Upper lobe of right lung (tissue), 1 donor: Measurements from ENCODE around the gene LARP1. TPM values are rescaled to one million over a fixed set of nuclear protein-coding genes. Genes with fewer than 3 reads are reported as not detected.

Source experiments
- ATAC-seq: fragments of 200-7000 bp; cut with Tn5 transposase; one replicate; pipeline ENCODE4 v1.9.1; 2020; ENCODE audit warnings: mild to moderate bottlenecking, moderate library complexity
- DNase-seq: peaks from one replicate; pipeline ENCODE4 v3.0.0-alpha.2; 2020
- H3K27ac ChIP-seq: fragments of 200-600 bp; one replicate; pipeline ENCODE4 v1.8.0; 2022
- H3K27me3 ChIP-seq: fragments of 200-600 bp; one replicate; pipeline ENCODE4 v1.8.0; 2022; ENCODE audit warnings: mild to moderate bottlenecking
- H3K36me3 ChIP-seq: fragments of 200-600 bp; one replicate; pipeline ENCODE4 v1.8.0; 2022
- H3K4me1 ChIP-seq: fragments of 200-600 bp; one replicate; pipeline ENCODE4 v1.8.0; 2022
- H3K4me3 ChIP-seq: fragments of 200-600 bp; one replicate; pipeline ENCODE4 v1.8.0; 2022; ENCODE audit warnings: mild to moderate bottlenecking
- H3K9me3 ChIP-seq: fragments of 200-600 bp; one replicate; pipeline ENCODE4 v1.8.0; 2022
- intact Hi-C: fragments of 100-400 bp; cut with DNase I; formaldehyde crosslinking; loops from one replicate; pipeline ENCODE4 v1.11.0; 2022
- total RNA-seq: library from RNA; stranded (reverse); fragmentation: NEBNext Ultra II Directional; extraction: Animal tissue kit (Norgen Biotek cat#: 25700); gene quantifications from one replicate; pipeline ENCODE4 v1.2.1, GENCODE V29; 2021
- TF ChIP-seq, protein P1 (sequence below): fragments of 200-600 bp; IDR thresholded peaks from one replicate; pipeline ENCODE4 v1.8.0; 2022; ENCODE audit warnings: antibody characterized with exemption
- donor health status: DM: no; HTN: yes; CAD: no; lungs with severe emphysema.

Gene LARP1
- total RNA-seq, 1 donor from 2014 or later, result 151 TPM

DNA sequence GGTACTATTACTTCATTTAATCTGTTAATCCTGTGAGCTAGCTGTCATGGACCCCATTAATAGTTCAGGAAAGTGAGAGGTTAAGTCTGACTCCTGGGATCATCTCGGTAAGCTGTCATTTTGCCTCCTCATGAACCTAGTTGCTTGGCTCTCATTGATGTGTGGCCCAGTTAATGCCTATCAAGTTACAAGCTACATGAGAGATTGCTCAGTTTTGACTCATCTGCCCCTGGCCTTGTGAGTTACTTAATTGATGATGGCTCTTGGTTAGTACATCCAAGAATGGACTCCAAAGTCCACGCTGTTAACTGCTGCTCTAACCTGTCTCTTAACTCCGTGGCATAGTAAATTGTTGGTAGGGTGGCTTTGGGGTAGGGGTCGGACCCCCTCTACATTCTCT is 23.9 kb downstream of the LARP1 start:
- H3K27ac ChIP-seq, result no peak overlapping the region
- no peak overlapping the region for H3K4me3 ChIP-seq
- no peaks in the 10 kb centered on the region for H3K27me3 ChIP-seq
- H3K4me1 ChIP-seq, result peaks cover 49% of the 10 kb centered on the region
- TF ChIP-seq, protein P1, sequence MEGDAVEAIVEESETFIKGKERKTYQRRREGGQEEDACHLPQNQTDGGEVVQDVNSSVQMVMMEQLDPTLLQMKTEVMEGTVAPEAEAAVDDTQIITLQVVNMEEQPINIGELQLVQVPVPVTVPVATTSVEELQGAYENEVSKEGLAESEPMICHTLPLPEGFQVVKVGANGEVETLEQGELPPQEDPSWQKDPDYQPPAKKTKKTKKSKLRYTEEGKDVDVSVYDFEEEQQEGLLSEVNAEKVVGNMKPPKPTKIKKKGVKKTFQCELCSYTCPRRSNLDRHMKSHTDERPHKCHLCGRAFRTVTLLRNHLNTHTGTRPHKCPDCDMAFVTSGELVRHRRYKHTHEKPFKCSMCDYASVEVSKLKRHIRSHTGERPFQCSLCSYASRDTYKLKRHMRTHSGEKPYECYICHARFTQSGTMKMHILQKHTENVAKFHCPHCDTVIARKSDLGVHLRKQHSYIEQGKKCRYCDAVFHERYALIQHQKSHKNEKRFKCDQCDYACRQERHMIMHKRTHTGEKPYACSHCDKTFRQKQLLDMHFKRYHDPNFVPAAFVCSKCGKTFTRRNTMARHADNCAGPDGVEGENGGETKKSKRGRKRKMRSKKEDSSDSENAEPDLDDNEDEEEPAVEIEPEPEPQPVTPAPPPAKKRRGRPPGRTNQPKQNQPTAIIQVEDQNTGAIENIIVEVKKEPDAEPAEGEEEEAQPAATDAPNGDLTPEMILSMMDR, result no peak
- ATAC-seq (no peak), DNase-seq (no peak)
- no peaks in the 10 kb centered on the region for H3K36me3 ChIP-seq
- intact Hi-C loops, result no loop called here
- no peaks in the 10 kb centered on the region for H3K9me3 ChIP-seq

DNA sequence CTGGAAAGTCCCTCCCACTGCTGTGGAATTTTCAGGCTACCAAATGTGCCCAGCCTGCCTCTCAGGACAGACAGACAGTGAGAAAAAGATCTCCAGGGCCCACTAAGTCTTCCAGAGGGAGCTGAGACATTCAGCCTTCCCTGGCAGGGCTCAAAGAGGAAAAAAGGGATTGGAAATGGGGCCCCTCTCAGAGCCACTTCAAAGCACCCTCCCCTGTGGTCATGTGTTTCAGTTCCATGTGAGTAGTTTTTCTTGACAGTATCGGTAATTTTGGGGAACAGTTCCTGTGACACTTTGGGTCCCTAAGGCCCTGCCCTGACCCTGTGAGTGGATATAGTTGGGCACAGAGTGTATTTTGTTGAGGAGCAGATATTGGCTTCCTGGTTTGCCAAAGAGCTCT is 25.0 kb downstream of the LARP1 start:
- no peak overlapping the region for H3K27ac ChIP-seq
- no peaks in the 10 kb centered on the region for H3K36me3 ChIP-seq
- no peaks in the 10 kb centered on the region for H3K9me3 ChIP-seq
- intact Hi-C loops, result no loop called here
- TF ChIP-seq, protein P1, result no peak
- no peak overlapping the region for H3K4me3 ChIP-seq
- DNase-seq (no peak), ATAC-seq (no peak)
- no peaks in the 10 kb centered on the region for H3K27me3 ChIP-seq
- peaks cover 56% of the 10 kb centered on the region for H3K4me1 ChIP-seq

DNA sequence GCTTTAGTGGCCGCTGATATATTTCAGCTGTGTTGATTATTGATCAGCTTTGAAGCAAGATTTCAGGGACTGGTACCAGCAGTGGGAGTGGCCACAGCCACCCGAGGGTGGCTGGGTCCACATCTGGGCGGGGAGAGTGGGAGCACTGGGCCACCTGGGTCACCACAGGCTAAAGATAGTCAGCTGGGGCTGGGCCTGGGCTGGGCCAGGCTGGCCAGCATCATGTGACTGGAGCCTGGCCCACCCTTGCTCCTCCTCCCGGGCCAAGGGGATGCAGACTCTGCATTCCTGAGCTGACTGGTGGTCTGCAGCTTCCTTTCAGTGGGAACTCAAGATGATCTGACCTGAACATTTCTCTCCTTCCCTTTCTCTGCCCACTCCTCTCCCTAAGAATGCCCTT is 27.1 kb downstream of the LARP1 start:
- no peak overlapping the region for H3K27ac ChIP-seq
- no peaks in the 10 kb centered on the region for H3K36me3 ChIP-seq
- intact Hi-C loops, result no loop called here
- TF ChIP-seq, protein P1, result no peak
- ATAC-seq, result peak; percentile 32
- H3K4me3 ChIP-seq, result no peak overlapping the region
- no peaks in the 10 kb centered on the region for H3K9me3 ChIP-seq
- DNase-seq, result no peak
- H3K27me3 ChIP-seq, result no peaks in the 10 kb centered on the region
- H3K4me1 ChIP-seq, result peaks cover 62% of the 10 kb centered on the region

DNA sequence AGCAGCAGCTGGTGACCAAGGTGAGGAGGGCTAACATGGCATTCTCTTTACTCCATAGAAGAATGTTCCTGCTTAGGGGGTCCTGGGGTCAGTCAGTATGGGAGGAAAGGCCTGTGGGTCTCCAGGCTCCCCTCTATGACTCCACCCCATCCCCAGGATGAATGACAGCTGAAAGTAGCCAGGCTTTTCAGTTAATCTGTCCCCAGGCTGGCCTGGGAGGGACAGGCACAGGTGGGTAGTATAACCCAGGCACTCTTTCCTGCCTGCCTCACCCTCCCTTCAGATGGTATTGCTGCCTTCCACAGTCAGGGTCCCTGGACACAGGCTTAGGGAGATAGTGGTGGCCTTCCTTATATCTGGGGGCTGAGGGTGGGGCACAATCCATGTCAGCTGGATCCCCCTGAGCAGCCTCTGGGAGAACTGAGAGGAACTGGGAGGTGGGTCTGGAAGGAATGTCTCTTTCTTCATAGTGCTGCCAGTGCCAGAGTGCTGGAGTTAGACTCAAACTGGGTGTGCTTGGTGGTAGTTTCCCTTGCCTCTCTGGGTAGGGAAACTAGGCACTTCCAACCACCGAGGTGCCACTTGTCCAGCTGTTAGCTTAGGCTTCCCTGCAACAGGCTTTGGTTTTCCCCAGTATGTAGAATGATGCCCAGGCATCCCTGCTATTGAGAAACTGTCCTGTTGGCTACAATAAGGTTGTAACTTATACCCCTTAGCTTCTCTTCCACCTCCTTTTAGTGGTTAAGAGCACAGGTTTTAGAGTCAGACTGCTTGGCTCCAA is 27.8 kb downstream of the LARP1 start:
- DNase-seq, result no peak
- intact Hi-C loops, result no loop called here
- Histone ChIP-seq H3K4me1 (peaks cover 67% of the 10 kb centered on the region), H3K36me3 (no peaks in the 10 kb centered on the region), H3K27ac (peak overlapping the region; percentile 17), H3K27me3 (no peaks in the 10 kb centered on the region), H3K4me3 (no peak overlapping the region), H3K9me3 (no peaks in the 10 kb centered on the region)
- TF ChIP-seq, protein P1, result no peak
- ATAC-seq, result no peak

DNA sequence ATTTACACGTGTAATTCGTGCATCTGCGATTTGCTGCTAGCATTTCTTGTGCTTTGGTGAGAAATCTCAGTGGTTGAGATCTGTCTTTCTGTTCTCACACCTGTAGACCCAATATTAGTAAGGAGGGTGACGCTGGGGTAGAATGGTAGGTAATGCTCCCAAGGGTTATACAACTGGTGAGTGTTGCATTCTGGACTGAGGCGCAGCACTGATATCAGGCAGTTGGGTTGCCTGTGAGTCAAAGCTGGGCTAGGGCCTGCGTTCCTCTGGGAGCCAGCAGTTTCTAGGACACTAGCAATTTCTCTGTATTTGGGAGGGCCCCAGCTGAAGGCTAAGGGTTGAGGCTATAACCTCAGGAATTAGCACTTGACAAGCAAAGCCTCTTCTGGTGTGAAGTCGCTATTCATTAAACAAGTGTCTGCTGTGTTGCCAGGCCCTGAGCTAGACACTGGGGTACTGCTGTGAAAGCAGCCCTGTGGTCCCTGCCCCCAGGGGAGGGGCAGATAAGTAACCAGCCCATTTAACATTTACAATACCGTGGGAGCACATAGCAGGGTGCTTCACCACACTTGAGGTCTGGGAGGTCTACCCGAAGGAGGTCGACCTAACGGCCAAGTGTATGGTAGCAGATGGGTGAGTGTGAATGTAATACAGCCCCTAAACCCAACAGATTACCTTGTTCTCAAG is 28.7 kb downstream of the LARP1 start:
- no peak overlapping the region for H3K4me3 ChIP-seq
- TF ChIP-seq, protein P1, result no peak
- peaks cover 65% of the 10 kb centered on the region for H3K4me1 ChIP-seq
- DNase-seq (no peak), ATAC-seq (peak; percentile 35)
- H3K27me3 ChIP-seq, result no peaks in the 10 kb centered on the region
- H3K27ac ChIP-seq, result no peak overlapping the region
- H3K36me3 ChIP-seq, result no peaks in the 10 kb centered on the region
- no peaks in the 10 kb centered on the region for H3K9me3 ChIP-seq
- intact Hi-C loops, result no loop called here
